OCI-LY3 (cell line): ENCODE measurements around the gene VAV1.

ENCODE experiments used
- H2AFZ ChIP-seq: fragments of 200-600, 300-600 bp; shearing (Covaris generic); 2 replicates; pipeline ENCODE4 v1.6.0; 2014; ENCODE audit warnings: antibody characterized with exemption, low read depth, low read length
- H3K27ac ChIP-seq: fragments of 200-600, 300-600 bp; sonication (generic); 2 replicates; pipeline ENCODE4 v1.5.1; 2014; ENCODE audit warnings: mild to moderate bottlenecking, low read length, moderate library complexity, mixed read lengths
- H3K27me3 ChIP-seq: fragments of 200-600, 300-600 bp; sonication (generic); 2 replicates; pipeline ENCODE4 v1.6.1; 2014; ENCODE audit warnings: low read depth, low read length, mixed read lengths
- H3K36me3 ChIP-seq: fragments of 200-600, 300-600 bp; sonication (generic); replicated peaks from 2 replicates; pipeline ENCODE3; 2014; ENCODE audit warnings: low read depth, low read length, mixed read lengths
- H3K4me1 ChIP-seq: fragments of 300-600, 200-600 bp; sonication (generic); 2 replicates; pipeline ENCODE4 v1.6.1; 2014; ENCODE audit warnings: low read length, mixed read lengths
- H3K4me2 ChIP-seq: fragments of 200-600, 300-600 bp; sonication (generic); 2 replicates; pipeline ENCODE4 v1.6.1; 2014; ENCODE audit warnings: low read length, mixed read lengths
- H3K4me3 ChIP-seq: fragments of 300-600, 200-600 bp; sonication (generic); 2 replicates; pipeline ENCODE4 v1.5.1; 2014; ENCODE audit warnings: antibody characterized with exemption, mild to moderate bottlenecking, low read length, moderate library complexity
- H3K79me2 ChIP-seq: fragments of 300-600, 200-600 bp; shearing (Covaris generic); 2 replicates; pipeline ENCODE4 v1.6.1; 2014; ENCODE audit warnings: mild to moderate bottlenecking, low read length, mixed read lengths
- H3K9ac ChIP-seq: fragments of 300-600, 200-600 bp; shearing (Covaris generic); 2 replicates; pipeline ENCODE4 v1.6.0; 2014; ENCODE audit warnings: mild to moderate bottlenecking, low read length, moderate library complexity
- H3K9me3 ChIP-seq: fragments of 200-600, 300-600 bp; shearing (Covaris generic); 2 replicates; pipeline ENCODE4 v1.6.1; 2014; ENCODE audit warnings: low read length, mixed read lengths; ENCODE audit not compliant: insufficient read depth
- H4K20me1 ChIP-seq: fragments of 200-600, 300-600 bp; sonication (generic); 2 replicates; pipeline ENCODE4 v1.6.1; 2016; ENCODE audit warnings: low read length, mixed read lengths; ENCODE audit not compliant: insufficient read depth
- EZH2phosphoT487 ChIP-seq: fragments of 200-600 bp; shearing (Covaris generic); IDR thresholded peaks from 2 replicates; pipeline ENCODE4 v1.6.1; 2018; ENCODE audit warnings: antibody characterized with exemption, mixed run types, low read depth
- TF ChIP-seq, protein P1 (sequence below): fragments of 200-600, 300-600 bp; sonication (generic); IDR thresholded peaks from 2 replicates; pipeline ENCODE4 v1.5.1; 2014; ENCODE audit warnings: antibody characterized with exemption, low read length, low read depth

VAV1 gene

DNA sequence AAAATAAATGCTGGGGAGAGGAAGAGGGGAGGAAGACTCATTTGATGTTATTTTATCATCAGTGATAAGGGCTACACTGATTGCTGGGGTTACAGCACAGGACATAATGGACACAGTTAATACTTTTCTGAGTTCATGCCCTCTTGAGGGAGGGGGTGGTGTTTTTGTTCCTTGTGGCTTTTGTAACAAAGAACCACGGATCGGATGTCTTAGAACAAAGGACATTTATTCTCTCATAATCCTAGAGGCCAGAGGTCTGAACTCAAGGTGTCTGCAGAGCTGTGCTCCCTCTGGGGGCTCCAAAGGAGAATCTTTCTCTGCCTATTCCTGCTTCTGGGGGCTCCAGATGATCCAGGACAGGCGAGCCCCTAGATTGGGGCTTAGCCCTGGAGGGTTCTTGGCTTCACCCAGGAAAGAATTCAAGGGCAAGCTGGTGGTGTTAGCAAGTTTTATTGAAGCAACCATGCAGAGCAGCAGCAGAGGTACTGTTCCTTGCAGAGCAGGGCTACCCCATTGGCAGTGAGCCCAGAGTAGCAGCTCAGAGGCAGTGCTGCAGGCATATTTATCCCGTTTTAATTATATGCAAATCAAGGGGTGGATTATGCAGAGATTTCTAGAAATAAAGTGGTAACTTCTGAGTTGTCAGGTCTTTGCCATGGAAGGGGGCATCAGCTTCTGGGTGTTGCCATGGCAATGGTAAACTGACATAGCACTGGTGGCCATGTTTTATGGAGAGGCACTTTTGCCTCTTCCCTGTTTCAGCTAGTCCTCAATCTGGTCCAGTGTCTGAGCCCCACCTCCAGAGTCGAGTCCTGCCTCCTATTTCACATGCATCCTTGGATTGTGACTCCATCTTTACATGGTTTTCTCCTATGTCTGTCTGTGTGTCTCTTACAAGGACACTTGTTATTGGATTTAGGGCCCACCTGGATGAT is 18.0 kb downstream of the VAV1 start:
- Histone ChIP-seq H3K4me1 (no peaks in the 10 kb centered on the region), H3K36me3 (peaks cover 63% of the 10 kb centered on the region), H4K20me1 (peaks cover 59% of the 10 kb centered on the region), H3K9me3 (no peaks in the 10 kb centered on the region), H3K4me2 (no peak overlapping the region), H2AFZ (no peak overlapping the region), H3K79me2 (peaks cover 80% of the 10 kb centered on the region), H3K9ac (no peak overlapping the region), H3K27ac (no peak overlapping the region), H3K4me3 (no peak overlapping the region), H3K27me3 (no peaks in the 10 kb centered on the region)
- TF ChIP-seq, protein P1, sequence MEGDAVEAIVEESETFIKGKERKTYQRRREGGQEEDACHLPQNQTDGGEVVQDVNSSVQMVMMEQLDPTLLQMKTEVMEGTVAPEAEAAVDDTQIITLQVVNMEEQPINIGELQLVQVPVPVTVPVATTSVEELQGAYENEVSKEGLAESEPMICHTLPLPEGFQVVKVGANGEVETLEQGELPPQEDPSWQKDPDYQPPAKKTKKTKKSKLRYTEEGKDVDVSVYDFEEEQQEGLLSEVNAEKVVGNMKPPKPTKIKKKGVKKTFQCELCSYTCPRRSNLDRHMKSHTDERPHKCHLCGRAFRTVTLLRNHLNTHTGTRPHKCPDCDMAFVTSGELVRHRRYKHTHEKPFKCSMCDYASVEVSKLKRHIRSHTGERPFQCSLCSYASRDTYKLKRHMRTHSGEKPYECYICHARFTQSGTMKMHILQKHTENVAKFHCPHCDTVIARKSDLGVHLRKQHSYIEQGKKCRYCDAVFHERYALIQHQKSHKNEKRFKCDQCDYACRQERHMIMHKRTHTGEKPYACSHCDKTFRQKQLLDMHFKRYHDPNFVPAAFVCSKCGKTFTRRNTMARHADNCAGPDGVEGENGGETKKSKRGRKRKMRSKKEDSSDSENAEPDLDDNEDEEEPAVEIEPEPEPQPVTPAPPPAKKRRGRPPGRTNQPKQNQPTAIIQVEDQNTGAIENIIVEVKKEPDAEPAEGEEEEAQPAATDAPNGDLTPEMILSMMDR, result no peak
- no peak for TF ChIP-seq EZH2phosphoT487

DNA sequence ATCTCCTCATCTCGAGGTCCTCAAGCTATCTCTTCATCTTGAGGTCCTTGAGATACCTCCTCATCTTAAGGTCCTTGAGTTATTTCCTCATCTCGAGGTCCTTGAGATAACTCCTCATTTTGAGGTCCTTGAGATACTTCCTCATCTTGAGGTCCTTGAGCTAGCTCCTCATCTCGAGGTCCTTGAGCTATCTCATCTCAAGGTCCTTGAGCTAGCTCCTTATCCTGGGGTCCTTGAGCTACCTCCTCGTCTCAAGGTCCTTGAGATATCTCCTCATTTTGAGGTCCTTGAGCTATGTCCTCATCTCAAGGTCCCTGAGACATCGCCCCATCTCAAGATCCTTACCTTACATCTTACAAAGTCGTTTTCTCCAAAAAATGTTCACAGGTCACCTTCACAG is 18.7 kb downstream of the VAV1 start:
- Histone ChIP-seq H3K27ac (no peak overlapping the region), H3K4me1 (no peaks in the 10 kb centered on the region), H3K9ac (no peak overlapping the region), H2AFZ (no peak overlapping the region), H3K4me2 (no peak overlapping the region), H3K79me2 (peaks cover 81% of the 10 kb centered on the region), H3K4me3 (no peak overlapping the region), H4K20me1 (peaks cover 64% of the 10 kb centered on the region), H3K27me3 (no peaks in the 10 kb centered on the region), H3K9me3 (no peaks in the 10 kb centered on the region), H3K36me3 (peaks cover 59% of the 10 kb centered on the region)
- TF ChIP-seq EZH2phosphoT487, result no peak
- TF ChIP-seq, protein P1, result no peak

DNA sequence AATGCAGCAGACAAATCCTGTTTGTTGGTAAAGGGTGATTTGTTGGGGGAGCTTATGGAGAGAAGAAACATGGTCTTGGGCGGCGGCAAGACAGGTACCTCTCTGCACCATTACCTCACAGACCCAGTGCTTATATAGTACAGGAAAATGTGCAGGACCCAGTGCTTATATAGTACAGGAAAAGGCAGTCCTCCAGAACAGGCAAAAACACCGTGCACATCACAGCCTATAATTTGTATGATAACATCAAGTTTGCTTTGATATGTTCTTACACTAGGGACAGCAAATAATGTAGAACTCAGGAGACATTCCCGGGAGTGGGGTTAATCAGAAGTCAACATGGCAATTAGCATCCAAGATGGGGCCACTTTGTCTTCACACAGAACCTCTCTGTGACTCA is 20.9 kb downstream of the VAV1 start:
- Histone ChIP-seq H3K36me3 (peaks cover 54% of the 10 kb centered on the region), H3K4me2 (no peak overlapping the region), H3K9me3 (no peaks in the 10 kb centered on the region), H3K9ac (no peak overlapping the region), H3K4me3 (no peak overlapping the region), H3K27ac (no peak overlapping the region), H4K20me1 (peaks cover 72% of the 10 kb centered on the region), H3K27me3 (no peaks in the 10 kb centered on the region), H3K4me1 (no peaks in the 10 kb centered on the region), H2AFZ (no peak overlapping the region), H3K79me2 (peaks cover 85% of the 10 kb centered on the region)
- TF ChIP-seq, protein P1, result no peak
- no peak for TF ChIP-seq EZH2phosphoT487

DNA sequence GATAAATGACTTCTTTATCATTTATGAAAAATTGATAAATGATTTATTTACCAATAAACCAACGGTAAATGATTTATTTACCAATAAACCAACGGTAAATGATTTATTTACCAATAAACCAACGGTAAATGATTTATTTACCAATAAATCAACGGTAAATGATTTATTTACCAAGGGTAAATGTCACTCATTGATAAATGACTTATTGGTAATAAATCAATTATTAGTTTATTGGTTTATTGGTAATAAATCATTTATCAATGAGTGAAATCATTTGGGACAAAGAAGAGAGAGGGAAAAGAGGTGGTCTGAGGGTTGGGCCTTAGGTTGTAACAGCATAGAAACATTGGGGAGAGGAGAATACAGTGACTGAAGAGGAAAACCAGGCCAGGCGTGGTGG is 21.5 kb downstream of the VAV1 start:
- Histone ChIP-seq H3K4me1 (no peaks in the 10 kb centered on the region), H3K9me3 (no peaks in the 10 kb centered on the region), H3K4me2 (no peak overlapping the region), H3K9ac (no peak overlapping the region), H3K4me3 (no peak overlapping the region), H2AFZ (no peak overlapping the region), H3K27me3 (no peaks in the 10 kb centered on the region), H3K79me2 (peaks cover 85% of the 10 kb centered on the region), H4K20me1 (peaks cover 66% of the 10 kb centered on the region), H3K36me3 (peaks cover 48% of the 10 kb centered on the region), H3K27ac (no peak overlapping the region)
- TF ChIP-seq EZH2phosphoT487, result no peak
- TF ChIP-seq, protein P1, result no peak
